ENCODE data around the gene CDH4. TPM values are rescaled to one million over a fixed set of nuclear protein-coding genes. Genes with fewer than 3 reads are reported as not detected.

The CDH4 gene
- total RNA-seq, 1 donor from 2014 or later, result 0.05 TPM

GRCh38 chr20:61539706-61540360, 287.8 kb downstream of the CDH4 start:
- intact Hi-C loops (cut with DNase I), result no loop called here
- DNase-seq (no peak), ATAC-seq (ENCODE audit: poor library complexity) (no peak)

DNA sequence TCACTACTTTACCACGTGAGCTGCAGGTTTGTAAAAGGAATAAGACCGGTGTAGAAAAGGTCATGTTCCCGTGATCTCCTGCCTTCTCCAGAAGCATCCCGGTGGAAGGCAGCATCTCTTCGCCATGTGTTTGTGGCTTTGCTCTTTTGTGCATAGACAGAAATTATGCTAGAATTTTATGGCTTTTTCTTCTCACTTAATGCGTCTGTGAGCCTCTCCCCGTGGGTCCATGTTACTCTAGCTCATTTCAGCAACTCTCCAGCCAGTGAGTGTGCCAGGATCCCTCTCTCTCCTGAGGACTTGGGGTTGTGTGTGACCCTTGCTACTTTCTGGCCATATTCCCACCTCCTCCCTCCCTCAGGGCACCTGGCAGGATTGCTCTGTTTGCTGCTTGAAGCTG, 289.5 kb downstream of the CDH4 start:
- ATAC-seq (ENCODE audit: poor library complexity) (no peak), DNase-seq (no peak)
- intact Hi-C loops (cut with DNase I), result no loop called here

GRCh38 chr20:61543086-61543485, 291.0 kb downstream of the CDH4 start:
- no peak for ATAC-seq (ENCODE audit: poor library complexity)
- intact Hi-C loops (cut with DNase I), result no loop called here
- DNase-seq, result no peak

DNA sequence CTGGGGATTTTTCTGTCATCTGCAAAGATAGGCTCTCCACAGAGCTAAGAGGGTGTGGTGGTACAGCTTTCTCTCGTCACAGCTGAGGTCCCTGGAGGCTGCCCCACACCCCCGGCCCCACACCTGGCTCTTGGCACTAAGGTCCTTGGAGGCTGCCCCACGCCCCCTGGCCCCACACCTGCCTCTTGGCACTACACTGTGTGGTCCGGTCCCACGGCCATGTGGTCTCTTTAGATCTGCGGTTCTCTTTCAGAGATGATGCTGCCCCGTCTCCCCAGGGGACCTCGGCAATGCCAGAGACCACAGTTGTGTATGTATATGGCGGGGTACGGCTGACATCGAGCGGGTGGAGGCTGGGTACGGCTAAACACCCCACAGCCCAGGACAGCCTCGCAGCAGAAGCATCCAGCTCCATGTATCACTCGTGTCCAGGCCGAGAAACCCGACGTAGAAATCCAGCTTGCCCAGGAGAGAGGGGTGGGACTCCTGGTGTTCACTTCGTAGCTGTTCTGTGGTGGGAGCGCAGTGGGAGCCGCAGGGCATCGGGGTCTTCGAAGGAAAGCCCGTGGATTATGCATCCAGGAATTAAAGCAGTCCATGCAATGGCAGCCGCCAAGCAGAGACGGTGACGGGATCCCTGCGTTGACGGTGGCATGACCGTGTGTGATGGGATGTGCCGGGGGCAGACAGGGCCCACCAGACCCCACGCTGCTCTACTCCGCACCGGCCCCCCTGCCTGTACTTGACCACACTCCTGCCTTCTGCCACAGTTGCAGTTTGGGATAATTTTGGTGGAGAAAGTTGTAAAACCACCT, 292.1 kb downstream of the CDH4 start:
- intact Hi-C loops (cut with DNase I), result no loop called here
- ATAC-seq (ENCODE audit: poor library complexity) (no peak), DNase-seq (no peak)

- ATAC-seq (ENCODE audit: poor library complexity), result no peak
- intact Hi-C loops (cut with DNase I), result no loop called here
- DNase-seq, result no peak
Measured at GRCh38 chr20:61544910-61545889, 293.1 kb downstream of the CDH4 start.

- intact Hi-C loops (cut with DNase I), result no loop called here
- DNase-seq, result no peak
- ATAC-seq (ENCODE audit: poor library complexity), result no peak
Measured at GRCh38 chr20:61546641-61547040, 294.6 kb downstream of the CDH4 start.

DNA sequence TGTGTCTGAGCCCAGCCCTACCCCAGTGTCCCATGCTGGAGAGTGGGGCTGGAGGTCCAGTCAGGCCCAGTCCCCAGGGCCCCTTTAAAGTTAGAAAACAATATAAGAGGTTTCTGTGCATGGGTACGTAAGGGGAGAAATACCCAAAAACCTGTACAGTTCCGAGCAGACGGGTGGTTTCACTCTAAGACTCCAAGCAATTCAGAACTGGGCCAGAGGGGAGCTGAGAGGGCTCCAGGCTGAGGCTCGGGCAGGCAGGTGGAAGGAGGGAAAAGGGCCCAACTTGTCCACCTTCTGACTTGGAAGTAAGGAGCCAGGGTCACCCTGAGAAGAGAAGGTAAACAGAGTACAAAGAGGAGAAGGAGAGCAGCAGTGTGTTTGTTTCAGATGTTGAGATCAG, 296.0 kb downstream of the CDH4 start:
- ATAC-seq (ENCODE audit: poor library complexity), result no peak
- intact Hi-C loops (cut with DNase I), result no loop called here

DNA sequence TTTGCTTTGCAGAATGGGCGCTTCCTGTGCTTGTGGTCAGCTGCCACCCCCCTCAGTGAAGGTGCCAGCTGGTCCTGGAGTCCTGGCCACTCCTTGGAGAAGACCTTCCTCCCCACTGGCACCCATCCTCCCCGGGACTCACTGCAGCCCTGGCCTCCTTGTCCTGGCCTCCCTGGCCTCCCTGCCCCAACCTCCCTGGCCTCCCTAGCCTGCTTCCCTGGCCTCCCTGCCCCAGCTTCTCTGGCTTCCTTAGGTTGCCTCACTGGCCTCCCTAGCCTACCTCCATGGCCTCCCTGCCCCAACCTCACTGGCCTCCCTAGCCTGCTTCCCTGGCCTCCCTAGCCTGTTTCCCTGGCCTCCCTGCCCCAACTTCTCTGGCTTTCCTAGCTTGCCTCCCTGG, 297.8 kb downstream of the CDH4 start:
- no peak for DNase-seq
- ATAC-seq (ENCODE audit: poor library complexity), result no peak
- intact Hi-C loops (cut with DNase I), result no loop called here

More for the DNA sequence above, 296.0 kb downstream of the CDH4 start:
- no peak for DNase-seq

- DNase-seq (no peak), ATAC-seq (ENCODE audit: poor library complexity) (no peak)
- intact Hi-C loops (cut with DNase I), result no loop called here
Measured at GRCh38 chr20:61551401-61551800, 299.3 kb downstream of the CDH4 start.

DNA sequence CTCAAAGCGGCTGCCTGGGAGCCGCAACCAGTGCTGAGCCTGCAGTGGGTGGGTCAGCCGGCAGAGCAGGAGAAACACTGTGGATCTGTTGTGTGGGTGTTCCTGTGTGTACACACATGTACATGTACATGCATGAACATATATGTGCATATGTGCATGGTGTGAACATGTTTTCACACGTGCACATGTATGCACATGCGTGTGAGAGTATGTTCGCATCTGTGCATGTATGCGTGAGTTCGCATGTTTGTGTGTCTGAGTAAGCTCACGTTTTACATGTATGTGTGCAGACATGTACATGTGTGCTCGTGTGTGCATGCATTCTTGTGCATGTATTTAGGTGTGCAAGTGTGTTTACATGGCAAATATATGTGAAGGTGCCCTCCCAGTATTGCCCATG, 302.6 kb downstream of the CDH4 start:
- DNase-seq, result no peak
- intact Hi-C loops (cut with DNase I), result no loop called here
- no peak for ATAC-seq (ENCODE audit: poor library complexity)

GRCh38 chr20:61555566-61555965, 303.5 kb downstream of the CDH4 start:
- DNase-seq (no peak), ATAC-seq (ENCODE audit: poor library complexity) (no peak)
- intact Hi-C loops (cut with DNase I), result no loop called here

- DNase-seq, result no peak
- no peak for ATAC-seq (ENCODE audit: poor library complexity)
- intact Hi-C loops (cut with DNase I), result no loop called here
Measured at GRCh38 chr20:61556111-61556510, 304.1 kb downstream of the CDH4 start.

DNA sequence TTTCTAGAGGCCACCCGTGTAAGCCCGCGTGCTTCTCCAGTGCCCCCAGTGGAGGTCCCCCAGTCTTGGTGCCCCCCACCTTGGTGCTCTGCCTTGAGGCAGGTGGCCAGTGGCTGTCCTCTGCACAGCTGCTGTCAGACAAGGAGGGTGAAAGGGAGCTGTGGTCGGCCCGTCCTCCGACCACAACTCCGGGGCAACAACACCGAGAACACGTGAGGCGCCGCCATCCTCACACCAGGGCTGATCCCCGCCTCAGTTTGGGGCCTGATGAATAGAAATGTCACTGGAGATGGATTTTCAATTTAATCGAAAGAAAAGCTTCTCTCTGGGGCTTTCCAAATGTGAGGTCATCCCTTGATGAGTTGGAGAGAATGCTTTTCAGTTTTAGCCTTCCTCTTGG, 304.6 kb downstream of the CDH4 start:
- intact Hi-C loops (cut with DNase I), result no loop called here
- ATAC-seq (ENCODE audit: poor library complexity) (no peak), DNase-seq (no peak)

GRCh38 chr20:61557621-61558020, 305.6 kb downstream of the CDH4 start:
- intact Hi-C loops (cut with DNase I), result no loop called here
- no peak for DNase-seq
- ATAC-seq (ENCODE audit: poor library complexity), result no peak

DNA sequence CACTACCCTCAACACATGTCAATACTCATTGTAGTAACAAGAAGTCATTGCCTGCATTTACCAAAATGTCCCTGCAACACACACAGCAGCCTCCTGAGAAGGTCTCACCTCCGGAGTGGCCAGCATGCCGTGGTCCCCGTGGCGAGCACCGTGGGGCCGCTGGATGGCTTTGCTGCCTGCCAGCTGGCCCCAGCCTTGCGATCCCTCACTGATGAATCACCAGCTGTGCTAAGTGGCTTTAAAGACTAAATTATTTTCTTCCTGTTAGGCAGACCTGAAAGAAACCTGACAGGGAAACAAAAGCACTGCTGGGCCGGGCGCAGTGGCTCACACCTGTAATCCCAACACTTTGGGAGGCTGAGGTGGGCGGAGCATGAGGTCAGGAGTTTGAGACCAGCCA, 306.7 kb downstream of the CDH4 start:
- intact Hi-C loops (cut with DNase I), result no loop called here
- no peak for DNase-seq
- ATAC-seq (ENCODE audit: poor library complexity), result no peak

- DNase-seq (no peak), ATAC-seq (ENCODE audit: poor library complexity) (no peak)
- intact Hi-C loops (cut with DNase I), result no loop called here
Measured at GRCh38 chr20:61559706-61560315, 307.8 kb downstream of the CDH4 start.

GRCh38 chr20:61560361-61560853, 308.3 kb downstream of the CDH4 start:
- no peak for DNase-seq
- no peak for ATAC-seq (ENCODE audit: poor library complexity)
- intact Hi-C loops (cut with DNase I), result no loop called here

GRCh38 chr20:61561111-61561830, 309.2 kb downstream of the CDH4 start:
- intact Hi-C loops (cut with DNase I), result no loop called here
- DNase-seq, result no peak
- no peak for ATAC-seq (ENCODE audit: poor library complexity)
